GM21786 (cell line): Measurements from ENCODE around the gene SLC38A10.

Experiments used
- ATAC-seq: cut with Tn5 transposase; IDR thresholded peaks from one replicate; pipeline ENCODE4 v1.9.1; 2021; ENCODE audit not compliant: unreplicated experiment

Gene SLC38A10

GRCh38 chr17:81244358-81245023, 50.6 kb downstream of the SLC38A10 start:
- no peak for ATAC-seq

GRCh38 chr17:81243333-81243664, 51.8 kb downstream of the SLC38A10 start:
- no peak for ATAC-seq

- no peak for ATAC-seq
These were observed 52.4 kb downstream of the SLC38A10 start for GRCh38 chr17:81242421-81243332.

- no peak for ATAC-seq
These were observed 53.3 kb downstream of the SLC38A10 start for GRCh38 chr17:81241648-81242420.

GRCh38 chr17:81241203-81241602, 53.9 kb downstream of the SLC38A10 start:
- ATAC-seq, result no peak

- ATAC-seq, result no peak
These were observed 54.3 kb downstream of the SLC38A10 start for GRCh38 chr17:81240761-81241160.

- ATAC-seq, result no peak
These were observed 55.2 kb downstream of the SLC38A10 start for GRCh38 chr17:81239714-81240555.

- ATAC-seq, result peak; percentile 94
These were observed 56.0 kb downstream of the SLC38A10 start, which contains the start of the genes NDUFAF8 and TEPSIN for GRCh38 chr17:81238815-81239713. Gene NDUFAF8 (plus strand): TSS chr17:81239318. CDS start chr17:81239364, 46 bp downstream. Gene TEPSIN (minus strand): TSS chr17:81239055. CDS start chr17:81239033, 22 bp downstream.

GRCh38 chr17:81238490-81238814, 56.7 kb downstream of the SLC38A10 start:
- no peak for ATAC-seq

GRCh38 chr17:81237591-81238489, 57.3 kb downstream of the SLC38A10 start:
- no peak for ATAC-seq

- no peak for ATAC-seq
These were observed 58.3 kb downstream of the SLC38A10 start for GRCh38 chr17:81236784-81237183.

GRCh38 chr17:81235822-81236740, 59.0 kb downstream of the SLC38A10 start:
- no peak for ATAC-seq

GRCh38 chr17:81234940-81235821, 59.9 kb downstream of the SLC38A10 start:
- no peak for ATAC-seq

- no peak for ATAC-seq
These were observed 60.6 kb downstream of the SLC38A10 start for GRCh38 chr17:81234506-81234855.

- no peak for ATAC-seq
These were observed 61.1 kb downstream of the SLC38A10 start for GRCh38 chr17:81233811-81234505.

- ATAC-seq, result no peak
These were observed 61.8 kb downstream of the SLC38A10 start for GRCh38 chr17:81233316-81233715.
